ENCODE measurements around the gene MTX2. TPM values are rescaled to one million over a fixed set of nuclear protein-coding genes. Genes with fewer than 3 reads are reported as not detected.

The MTX2 gene
- total RNA-seq, 1 donor: 13.0 TPM

DNA sequence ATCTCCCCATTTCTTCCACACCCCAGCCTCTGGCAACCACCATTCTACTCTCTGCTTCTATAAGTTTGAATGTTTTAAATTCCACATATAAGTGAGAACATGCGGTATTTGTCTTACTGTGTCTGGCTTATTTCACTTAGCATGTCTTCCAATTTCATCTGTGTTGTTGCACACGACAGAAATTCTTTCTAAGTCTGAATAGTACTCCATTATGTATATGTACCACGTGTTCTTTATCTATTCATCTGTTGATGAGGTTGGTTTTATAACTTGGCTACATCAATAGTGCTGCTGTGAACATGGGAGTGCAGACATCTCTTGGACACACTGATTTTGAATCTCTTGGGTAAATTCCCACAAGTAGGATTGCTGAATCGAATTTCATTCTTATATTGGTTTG lies 31.8 kb upstream of the MTX2 start:
- Histone ChIP-seq H3K4me2 (ENCODE audit: insufficient read depth, low read length) (no peak overlapping the region), H2AFZ (ENCODE audit: low read length) (no peak overlapping the region), H3K79me2 (ENCODE audit: insufficient read depth, low read length) (no peaks in the 10 kb centered on the region), H3K4me1 (ENCODE audit: insufficient read depth, low read length) (no peaks in the 10 kb centered on the region), H4K20me1 (ENCODE audit: insufficient read depth, low read length) (no peaks in the 10 kb centered on the region), H3K9me3 (ENCODE audit: low read depth, low read length) (no peaks in the 10 kb centered on the region), H3K36me3 (ENCODE audit: insufficient read depth, low read length) (no peaks in the 10 kb centered on the region), H3K27ac (ENCODE audit: low read depth, low read length) (no peak overlapping the region), H3K27me3 (ENCODE audit: insufficient read depth, low read length) (peaks cover 3% of the 10 kb centered on the region), H3K4me3 (ENCODE audit: insufficient read depth, low read length) (no peak overlapping the region)
- TF ChIP-seq, protein P1, sequence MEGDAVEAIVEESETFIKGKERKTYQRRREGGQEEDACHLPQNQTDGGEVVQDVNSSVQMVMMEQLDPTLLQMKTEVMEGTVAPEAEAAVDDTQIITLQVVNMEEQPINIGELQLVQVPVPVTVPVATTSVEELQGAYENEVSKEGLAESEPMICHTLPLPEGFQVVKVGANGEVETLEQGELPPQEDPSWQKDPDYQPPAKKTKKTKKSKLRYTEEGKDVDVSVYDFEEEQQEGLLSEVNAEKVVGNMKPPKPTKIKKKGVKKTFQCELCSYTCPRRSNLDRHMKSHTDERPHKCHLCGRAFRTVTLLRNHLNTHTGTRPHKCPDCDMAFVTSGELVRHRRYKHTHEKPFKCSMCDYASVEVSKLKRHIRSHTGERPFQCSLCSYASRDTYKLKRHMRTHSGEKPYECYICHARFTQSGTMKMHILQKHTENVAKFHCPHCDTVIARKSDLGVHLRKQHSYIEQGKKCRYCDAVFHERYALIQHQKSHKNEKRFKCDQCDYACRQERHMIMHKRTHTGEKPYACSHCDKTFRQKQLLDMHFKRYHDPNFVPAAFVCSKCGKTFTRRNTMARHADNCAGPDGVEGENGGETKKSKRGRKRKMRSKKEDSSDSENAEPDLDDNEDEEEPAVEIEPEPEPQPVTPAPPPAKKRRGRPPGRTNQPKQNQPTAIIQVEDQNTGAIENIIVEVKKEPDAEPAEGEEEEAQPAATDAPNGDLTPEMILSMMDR (IDR thresholded peaks at IDR 0.05; ENCODE audit: extremely low read depth, low read depth, low read length): no peak
- no peak for DNase-seq (ENCODE audit: insufficient read length, low spot score, missing footprints)

DNA sequence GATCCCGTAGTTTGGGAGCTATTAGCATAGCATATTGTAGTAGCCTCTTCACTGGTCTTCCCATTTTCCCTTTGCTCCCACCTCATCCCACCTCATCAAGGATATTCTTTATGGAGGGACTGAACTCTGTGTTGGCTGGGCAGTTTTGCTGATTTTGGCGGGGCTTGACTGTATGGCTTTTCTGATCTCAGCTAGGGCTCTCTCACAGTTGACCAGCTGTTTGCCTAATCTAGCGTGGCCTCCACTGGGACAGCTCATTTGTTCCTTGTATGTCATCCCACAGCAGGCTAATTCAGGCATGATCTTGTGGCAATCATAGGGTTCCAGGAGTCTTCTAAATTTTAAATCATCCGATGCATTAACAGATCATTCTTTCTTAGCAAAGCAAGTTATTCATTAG lies 30.2 kb upstream of the MTX2 start:
- Histone ChIP-seq H3K27ac (ENCODE audit: low read depth, low read length) (no peak overlapping the region), H3K4me1 (ENCODE audit: insufficient read depth, low read length) (no peaks in the 10 kb centered on the region), H2AFZ (ENCODE audit: low read length) (no peak overlapping the region), H3K9me3 (ENCODE audit: low read depth, low read length) (no peaks in the 10 kb centered on the region), H3K36me3 (ENCODE audit: insufficient read depth, low read length) (no peaks in the 10 kb centered on the region), H3K27me3 (ENCODE audit: insufficient read depth, low read length) (peaks cover 3% of the 10 kb centered on the region), H3K79me2 (ENCODE audit: insufficient read depth, low read length) (no peaks in the 10 kb centered on the region), H3K4me3 (ENCODE audit: insufficient read depth, low read length) (no peak overlapping the region), H3K4me2 (ENCODE audit: insufficient read depth, low read length) (no peak overlapping the region), H4K20me1 (ENCODE audit: insufficient read depth, low read length) (no peaks in the 10 kb centered on the region)
- DNase-seq (ENCODE audit: insufficient read length, low spot score, missing footprints): no peak
- TF ChIP-seq, protein P1 (IDR thresholded peaks at IDR 0.05; ENCODE audit: extremely low read depth, low read depth, low read length): no peak

DNA sequence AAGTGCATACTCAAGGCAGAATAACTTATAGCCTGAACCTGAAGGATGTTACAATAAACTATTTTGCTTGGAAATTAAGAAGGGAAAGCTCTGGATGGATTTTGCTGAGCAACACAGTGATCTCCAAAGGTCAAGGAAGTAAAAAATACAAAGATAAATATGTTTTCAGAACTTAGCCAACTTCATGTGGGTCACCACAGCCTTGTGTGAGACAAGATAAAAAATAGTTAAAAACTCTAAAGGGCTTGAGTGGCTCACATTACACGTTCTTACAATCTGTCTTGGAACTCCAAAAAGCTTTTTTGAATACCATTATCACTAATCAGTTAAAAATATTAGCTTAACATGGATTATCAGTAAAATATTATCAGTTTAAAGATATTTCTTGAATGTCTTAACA lies 28.9 kb upstream of the MTX2 start:
- Histone ChIP-seq H3K36me3 (ENCODE audit: insufficient read depth, low read length) (no peaks in the 10 kb centered on the region), H4K20me1 (ENCODE audit: insufficient read depth, low read length) (no peaks in the 10 kb centered on the region), H2AFZ (ENCODE audit: low read length) (no peak overlapping the region), H3K9me3 (ENCODE audit: low read depth, low read length) (no peaks in the 10 kb centered on the region), H3K79me2 (ENCODE audit: insufficient read depth, low read length) (no peaks in the 10 kb centered on the region), H3K4me3 (ENCODE audit: insufficient read depth, low read length) (no peak overlapping the region), H3K4me1 (ENCODE audit: insufficient read depth, low read length) (no peaks in the 10 kb centered on the region), H3K4me2 (ENCODE audit: insufficient read depth, low read length) (no peak overlapping the region), H3K27ac (ENCODE audit: low read depth, low read length) (no peak overlapping the region), H3K27me3 (ENCODE audit: insufficient read depth, low read length) (peaks cover 3% of the 10 kb centered on the region)
- TF ChIP-seq, protein P1 (IDR thresholded peaks at IDR 0.05; ENCODE audit: extremely low read depth, low read depth, low read length): no peak
- DNase-seq (ENCODE audit: insufficient read length, low spot score, missing footprints): no peak

DNA sequence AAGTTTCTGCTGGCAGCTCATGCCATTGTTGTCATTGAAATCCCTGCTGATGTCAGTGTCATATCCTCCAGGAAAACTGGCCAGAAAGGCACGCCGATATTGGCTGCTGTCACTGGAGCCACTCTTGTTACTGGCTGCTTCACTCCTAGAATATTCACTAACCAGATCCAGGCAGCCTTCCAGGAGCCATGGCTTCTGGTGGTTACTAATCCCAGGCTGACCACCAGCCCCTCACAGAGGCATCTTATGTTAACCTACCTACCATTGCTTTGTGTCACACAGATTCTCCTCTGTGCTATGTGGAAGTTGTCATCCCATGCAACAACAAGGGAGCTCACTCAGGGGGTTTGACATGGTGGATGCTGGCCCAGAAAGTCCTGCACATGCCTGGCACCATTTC lies 27.0 kb upstream of the MTX2 start:
- Histone ChIP-seq H3K27ac (ENCODE audit: low read depth, low read length) (no peak overlapping the region), H3K4me2 (ENCODE audit: insufficient read depth, low read length) (no peak overlapping the region), H3K36me3 (ENCODE audit: insufficient read depth, low read length) (no peaks in the 10 kb centered on the region), H3K79me2 (ENCODE audit: insufficient read depth, low read length) (no peaks in the 10 kb centered on the region), H3K27me3 (ENCODE audit: insufficient read depth, low read length) (no peaks in the 10 kb centered on the region), H3K9me3 (ENCODE audit: low read depth, low read length) (no peaks in the 10 kb centered on the region), H4K20me1 (ENCODE audit: insufficient read depth, low read length) (no peaks in the 10 kb centered on the region), H2AFZ (ENCODE audit: low read length) (no peak overlapping the region), H3K4me3 (ENCODE audit: insufficient read depth, low read length) (no peak overlapping the region), H3K4me1 (ENCODE audit: insufficient read depth, low read length) (no peaks in the 10 kb centered on the region)
- DNase-seq (ENCODE audit: insufficient read length, low spot score, missing footprints): no peak
- TF ChIP-seq, protein P1 (IDR thresholded peaks at IDR 0.05; ENCODE audit: extremely low read depth, low read depth, low read length): no peak
